AG20443 (cell line): ENCODE data around the gene CEP85L.
A peak's percentile ranks its signal among the peaks of the same experiment; 100 is the strongest.

ENCODE experiments used
- DNase-seq: peaks from one replicate; pipeline ENCODE4 v3.0.0; 2012; ENCODE audit warnings: low spot score, mixed read lengths

Gene CEP85L

DNA sequence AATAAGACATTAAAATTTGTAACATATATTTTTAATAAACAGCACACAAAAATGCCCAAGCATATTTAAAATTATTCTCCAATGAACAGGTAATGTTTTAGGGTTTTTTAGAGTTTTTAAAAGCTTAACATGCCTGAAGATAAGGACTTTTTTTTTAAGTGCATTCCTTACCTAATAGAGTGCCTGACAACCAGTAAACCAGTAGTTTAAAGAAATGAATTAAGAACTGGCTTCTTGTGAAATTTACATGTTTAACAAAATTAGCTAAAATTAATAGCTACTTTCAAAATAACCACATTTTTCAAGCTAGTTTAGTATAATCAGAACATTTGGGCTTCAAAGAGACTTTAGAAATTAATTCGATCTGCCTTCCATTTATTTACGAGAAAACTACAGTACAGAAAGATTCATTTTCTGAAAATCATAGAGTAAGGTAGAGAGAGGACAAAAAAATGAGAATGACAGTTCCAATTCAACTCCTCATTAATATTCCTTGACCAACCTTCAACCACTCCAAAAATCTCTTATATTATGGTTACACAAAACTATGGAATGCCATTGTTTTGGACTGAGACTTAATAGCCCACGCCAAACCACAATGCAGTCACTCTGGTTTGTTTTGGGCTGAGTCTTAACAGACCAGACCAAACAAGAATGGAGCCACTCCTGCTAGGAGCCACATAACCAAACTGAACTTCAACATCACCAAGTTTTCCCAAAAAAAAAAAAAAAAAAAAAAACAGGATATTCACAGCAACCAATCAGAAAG, 109.0 kb downstream of the CEP85L start:
- DNase-seq = peak; percentile 69

GRCh38 chr6:118537574-118537973, 113.8 kb downstream of the CEP85L start:
- peak; percentile 10 for DNase-seq

DNA sequence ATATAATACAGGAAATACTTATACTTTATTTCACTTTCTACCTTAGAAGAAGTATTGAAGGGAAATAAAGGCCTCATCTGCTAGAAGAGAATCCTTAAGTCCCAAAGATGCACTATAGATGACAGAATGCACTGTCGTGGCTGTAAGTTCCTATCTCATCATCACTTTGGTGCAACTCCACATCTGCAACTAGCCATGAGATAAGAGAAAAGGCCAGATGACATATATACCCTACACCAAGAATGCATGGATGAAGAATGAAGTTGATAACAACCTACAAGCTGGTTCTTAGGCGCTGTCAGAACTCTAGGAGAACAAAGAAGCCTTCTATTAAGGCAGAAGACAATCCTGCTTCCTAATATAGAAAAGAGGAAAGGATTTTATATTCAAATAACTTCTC, 114.9 kb downstream of the CEP85L start:
- no peak for DNase-seq

DNA sequence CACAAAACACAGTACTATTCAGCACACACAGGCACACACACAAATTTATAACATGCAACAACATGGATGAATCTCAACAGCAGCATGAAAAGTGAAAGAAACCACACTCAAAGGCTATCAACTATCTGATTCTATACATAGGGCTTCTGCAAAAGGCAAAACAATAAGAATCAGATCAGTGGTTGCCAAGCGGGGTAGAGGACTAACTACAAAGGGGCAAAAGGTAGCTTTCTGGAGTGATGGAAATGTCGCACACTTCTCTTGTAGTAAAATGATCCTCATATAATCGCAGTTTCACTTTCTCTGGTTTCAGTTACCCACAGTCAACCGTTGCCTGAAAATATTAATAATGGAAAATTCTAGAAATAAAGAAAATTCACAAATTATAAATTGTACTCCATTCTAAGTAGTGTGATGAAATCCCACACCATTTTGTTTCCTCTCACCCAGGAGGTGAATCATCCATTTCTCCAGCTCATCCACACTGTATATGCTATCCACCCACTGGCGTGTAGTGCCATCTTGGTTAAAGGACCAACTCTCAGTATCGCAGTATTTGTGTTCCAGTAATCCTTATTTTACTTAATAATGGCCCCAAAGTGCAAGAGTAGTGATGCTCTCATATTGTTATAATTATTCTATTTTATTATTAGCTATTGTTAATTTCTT, 116.1 kb downstream of the CEP85L start:
- no peak for DNase-seq

- DNase-seq = no peak
Measured at GRCh38 chr6:118530942-118531341, 120.4 kb downstream of the CEP85L start.

- no peak for DNase-seq
Measured at GRCh38 chr6:118529756-118530155, 121.6 kb downstream of the CEP85L start.

- no peak for DNase-seq
Measured at GRCh38 chr6:118528129-118528528, 123.3 kb downstream of the CEP85L start.

- DNase-seq = no peak
Measured at GRCh38 chr6:118525913-118526780, 125.2 kb downstream of the CEP85L start.

DNA sequence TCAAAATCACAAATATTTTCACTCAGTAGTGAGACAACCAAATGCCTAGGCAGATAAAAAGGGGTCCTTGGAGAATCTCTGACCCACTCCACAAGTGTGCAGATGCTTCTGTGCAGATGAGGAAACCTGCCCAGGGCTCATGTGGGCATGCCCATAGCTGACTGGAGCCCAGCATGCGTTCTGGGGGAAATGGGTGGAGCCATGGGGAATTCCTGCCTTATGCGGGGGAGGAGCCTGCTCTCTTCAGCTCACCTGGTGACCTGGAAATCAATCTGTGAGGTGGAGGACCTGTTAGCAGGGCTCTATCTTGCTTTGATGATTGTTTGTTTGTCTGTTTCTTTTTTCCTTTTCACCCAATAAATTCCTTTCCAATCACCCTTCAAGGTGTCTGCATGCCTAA, 126.7 kb downstream of the CEP85L start:
- DNase-seq = no peak

- DNase-seq = no peak
Measured at GRCh38 chr6:118523216-118523615, 128.2 kb downstream of the CEP85L start.

DNA sequence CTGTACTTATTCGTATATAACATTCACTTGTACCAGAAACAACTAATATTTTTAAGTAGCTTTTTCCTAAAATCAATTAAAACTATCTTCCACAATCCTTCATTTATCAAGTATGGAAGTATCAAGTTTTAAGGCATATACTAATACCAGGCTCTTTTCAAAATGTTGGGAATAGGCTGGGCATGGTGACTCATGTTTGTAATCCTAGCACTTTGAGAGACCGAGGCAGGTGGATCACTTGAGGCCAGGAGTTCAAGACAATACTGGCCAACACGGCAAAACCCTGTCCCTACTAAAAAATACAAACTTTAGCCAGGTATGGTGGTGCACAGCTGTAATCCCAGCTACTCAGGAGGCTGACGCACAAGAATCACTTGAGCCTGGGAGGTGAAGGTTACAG, 129.0 kb downstream of the CEP85L start:
- no peak for DNase-seq

DNA sequence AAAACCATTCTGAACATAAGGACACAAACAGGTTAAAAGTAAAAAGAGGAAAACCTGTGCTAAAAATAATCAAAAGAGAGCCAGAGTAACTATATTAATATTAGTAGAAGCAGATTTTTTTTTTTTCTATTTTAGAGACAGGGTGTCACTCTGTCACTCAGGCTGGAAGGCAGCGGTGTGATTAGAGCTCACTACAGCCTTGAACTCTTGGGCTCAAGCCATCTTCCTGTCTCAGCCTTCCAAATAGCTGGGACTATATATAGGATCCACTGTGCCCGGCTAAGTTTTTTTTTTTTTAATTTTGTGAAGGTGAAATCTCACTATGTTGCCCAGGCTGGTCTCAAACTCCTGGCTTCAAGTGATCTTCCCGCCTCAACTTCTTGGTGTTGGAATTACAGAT, 136.7 kb downstream of the CEP85L start:
- no peak for DNase-seq

GRCh38 chr6:118511930-118512715, 139.3 kb downstream of the CEP85L start:
- no peak for DNase-seq

DNA sequence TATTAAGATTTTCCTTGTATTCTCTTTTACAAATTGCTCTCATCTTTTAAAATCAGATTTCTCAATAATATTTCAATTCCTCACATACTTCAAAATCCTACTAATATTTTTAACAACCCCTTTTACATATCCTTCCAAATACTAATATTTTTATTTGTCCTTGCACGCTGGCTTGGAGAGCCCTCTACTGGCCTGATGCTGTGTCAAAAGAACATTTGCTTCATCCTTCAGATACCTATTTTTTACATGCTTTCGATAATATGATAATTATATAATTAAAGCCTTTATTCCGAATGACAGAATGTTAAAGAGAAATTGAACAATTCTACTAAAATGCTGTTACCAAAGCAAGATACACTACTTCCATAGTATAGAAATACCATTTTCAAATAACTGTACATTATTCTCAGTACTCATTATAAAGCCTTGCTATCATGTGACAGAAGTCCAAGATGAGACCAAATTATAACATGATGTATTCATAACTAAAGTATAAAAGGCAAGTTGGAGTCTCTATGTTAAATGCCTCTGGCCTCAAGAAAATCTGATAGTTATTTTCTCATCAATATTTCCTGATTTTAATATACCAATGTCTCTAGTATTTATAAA, 142.3 kb downstream of the CEP85L start:
- peak; percentile 21 for DNase-seq

DNA sequence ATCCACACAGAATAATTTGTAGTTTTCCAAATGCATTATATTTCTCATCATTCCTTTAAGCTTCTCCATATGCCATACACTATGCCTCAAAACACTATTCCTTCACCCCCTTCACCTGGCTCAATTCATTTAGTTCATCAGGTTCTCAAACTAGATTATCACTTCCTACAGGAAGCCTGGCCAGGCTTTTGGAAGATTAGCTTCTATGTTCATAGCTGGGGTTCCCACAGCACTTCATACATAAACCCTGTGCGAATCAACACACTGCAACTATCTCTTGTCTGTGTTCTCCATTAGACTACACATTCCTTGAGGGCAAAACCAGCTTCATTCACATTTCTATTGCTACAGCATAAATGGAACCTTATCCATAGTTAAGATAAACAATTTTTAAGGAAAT, 143.8 kb downstream of the CEP85L start:
- DNase-seq = no peak

GRCh38 chr6:118506071-118506638, 145.2 kb downstream of the CEP85L start:
- no peak for DNase-seq

GRCh38 chr6:118505656-118506055, 145.7 kb downstream of the CEP85L start:
- no peak for DNase-seq

- DNase-seq = no peak
Measured at GRCh38 chr6:118504611-118505010, 146.8 kb downstream of the CEP85L start.

DNA sequence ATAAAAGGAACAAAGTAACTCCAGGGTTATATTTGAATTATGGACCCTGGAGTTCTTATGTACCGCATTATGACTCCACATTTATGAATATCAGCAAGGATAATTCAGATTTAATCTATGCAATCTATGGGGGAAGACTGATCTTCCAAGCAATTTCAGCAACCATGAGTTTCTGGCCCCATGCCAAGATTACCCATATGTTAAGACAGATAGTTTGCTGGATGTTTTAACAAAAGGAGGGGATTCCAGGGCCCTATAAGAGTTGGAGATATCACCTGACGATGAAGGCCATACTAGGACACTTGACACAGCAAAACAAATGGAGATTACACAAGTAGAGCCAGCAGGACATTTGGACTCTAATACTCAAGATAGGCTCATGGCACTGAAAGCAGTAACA, 149.2 kb downstream of the CEP85L start:
- no peak for DNase-seq

DNA sequence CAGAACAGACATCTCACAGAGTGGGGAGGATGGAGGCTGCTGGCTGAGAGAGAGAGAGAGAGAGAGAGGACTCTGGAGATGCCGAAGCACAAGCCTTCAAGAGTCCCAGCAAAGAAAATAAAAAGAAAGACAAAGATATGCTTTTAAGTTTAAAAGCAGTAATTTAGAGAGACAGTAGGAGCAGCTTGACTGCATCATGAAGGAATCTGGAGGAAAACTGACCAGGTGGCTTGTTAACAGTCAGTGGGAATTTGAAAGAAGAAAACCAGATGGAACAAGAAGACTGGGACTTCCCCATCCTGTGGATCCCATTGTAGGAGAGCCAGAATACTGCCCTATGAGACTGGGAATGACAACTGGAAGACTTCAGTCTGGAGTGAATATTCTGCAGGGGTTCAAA, 149.6 kb downstream of the CEP85L start:
- no peak for DNase-seq

- no peak for DNase-seq
Measured at GRCh38 chr6:118501099-118501498, 150.3 kb downstream of the CEP85L start.
